Measurements from ENCODE around the gene PPP2R5E.

GRCh38 chr14:63475761-63476160, 67.4 kb downstream of the PPP2R5E start:
- TF ChIP-seq POLR2AphosphoS5 (IDR thresholded peaks at IDR 0.05) = no peak
- TF ChIP-seq EP300 (IDR thresholded peaks at IDR 0.05; ENCODE audit: low read depth) = no peak
- TF ChIP-seq CTCF (IDR thresholded peaks at IDR 0.05) = no peak

Measured in transverse colon (tissue), 4 donors.